Activated CD4-positive, alpha-beta T cell treated with anti-CD3 and anti-CD28 coated beads for 24 hours (primary cell): ENCODE measurements around the gene BOLA1.
"Not testable (repeated sequence)": the region's sequence is repeated elsewhere in the genome, so short reads cannot be mapped to it uniquely, and the experiment has no call there.

Source experiments
- DNase-seq, 2 donors: peaks; one replicate each; pipeline ENCODE4 v3.0.0-alpha.2; 2020; ENCODE audit warnings: low read depth in 2 of 2

The BOLA1 gene

DNA sequence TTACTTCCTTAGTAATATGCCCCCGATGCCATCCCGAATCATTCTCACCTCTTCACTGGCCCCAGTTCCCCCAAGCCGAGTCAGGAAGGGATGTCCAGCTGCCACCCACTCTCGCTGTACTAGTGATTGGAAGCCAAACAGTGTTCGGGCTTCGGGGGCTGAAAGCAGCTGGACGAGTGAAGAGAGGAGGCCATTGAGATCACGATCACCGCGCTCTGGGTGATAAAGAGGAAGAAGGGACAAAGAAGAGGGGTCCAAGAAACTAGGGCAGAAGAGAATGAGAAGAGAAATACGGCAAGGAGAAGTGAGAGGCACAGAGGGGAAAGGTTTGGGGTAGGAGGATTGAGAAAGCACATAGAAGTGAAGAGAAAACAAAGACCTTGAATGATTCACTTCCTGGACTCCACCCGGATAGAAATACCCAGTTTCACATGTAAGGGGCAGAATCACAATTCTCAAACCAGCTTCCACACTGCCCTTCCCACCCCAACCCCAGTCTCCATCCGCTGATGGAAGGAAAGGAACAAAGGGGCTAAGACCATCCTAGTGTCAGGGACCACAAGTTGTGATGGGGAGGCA lies 31.9 kb downstream of the BOLA1 start:
- no peak for DNase-seq

DNA sequence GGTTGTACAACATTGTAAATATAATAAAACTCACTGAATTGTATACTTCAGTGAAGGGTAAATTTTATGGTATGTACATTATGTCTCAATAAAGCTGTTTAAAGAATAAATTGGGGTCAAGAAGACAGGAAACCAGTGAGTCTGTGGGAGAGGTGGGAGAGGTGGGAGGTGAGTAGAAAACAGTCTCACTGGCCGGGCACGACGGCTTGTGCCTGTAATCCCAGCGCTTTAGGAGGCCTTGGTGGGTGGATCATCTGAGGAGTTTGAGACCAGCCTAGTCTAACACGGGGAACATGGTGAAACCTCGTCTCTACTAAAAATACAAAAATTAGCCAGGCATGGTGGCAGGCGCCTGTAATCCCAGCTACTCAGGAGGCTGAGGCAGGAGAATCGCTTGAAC lies 33.1 kb downstream of the BOLA1 start:
- DNase-seq, result no peak

DNA sequence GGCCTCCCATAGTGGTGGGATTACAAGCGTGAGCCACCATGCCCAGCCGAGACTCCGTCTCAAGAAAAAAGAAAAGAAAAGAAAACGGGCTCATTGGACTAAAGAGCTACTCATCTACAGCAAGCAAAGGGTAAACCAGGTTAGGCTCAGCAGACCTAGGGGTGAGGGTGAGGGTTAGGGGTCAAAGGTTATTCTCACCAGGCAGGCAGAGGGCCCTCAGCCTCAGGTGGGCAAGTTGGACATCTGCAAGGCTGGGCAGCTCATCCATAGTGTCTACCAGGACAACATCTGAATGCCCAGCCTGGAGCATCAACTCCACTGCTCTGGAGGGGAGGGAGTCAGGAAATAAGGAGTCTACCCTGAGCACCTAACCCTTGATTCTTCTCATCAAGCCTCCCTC lies 33.8 kb downstream of the BOLA1 start:
- DNase-seq, result no peak

- no peak for DNase-seq
Observed at GRCh38 chr1:149934356-149934755, 35.0 kb downstream of the BOLA1 start.

DNA sequence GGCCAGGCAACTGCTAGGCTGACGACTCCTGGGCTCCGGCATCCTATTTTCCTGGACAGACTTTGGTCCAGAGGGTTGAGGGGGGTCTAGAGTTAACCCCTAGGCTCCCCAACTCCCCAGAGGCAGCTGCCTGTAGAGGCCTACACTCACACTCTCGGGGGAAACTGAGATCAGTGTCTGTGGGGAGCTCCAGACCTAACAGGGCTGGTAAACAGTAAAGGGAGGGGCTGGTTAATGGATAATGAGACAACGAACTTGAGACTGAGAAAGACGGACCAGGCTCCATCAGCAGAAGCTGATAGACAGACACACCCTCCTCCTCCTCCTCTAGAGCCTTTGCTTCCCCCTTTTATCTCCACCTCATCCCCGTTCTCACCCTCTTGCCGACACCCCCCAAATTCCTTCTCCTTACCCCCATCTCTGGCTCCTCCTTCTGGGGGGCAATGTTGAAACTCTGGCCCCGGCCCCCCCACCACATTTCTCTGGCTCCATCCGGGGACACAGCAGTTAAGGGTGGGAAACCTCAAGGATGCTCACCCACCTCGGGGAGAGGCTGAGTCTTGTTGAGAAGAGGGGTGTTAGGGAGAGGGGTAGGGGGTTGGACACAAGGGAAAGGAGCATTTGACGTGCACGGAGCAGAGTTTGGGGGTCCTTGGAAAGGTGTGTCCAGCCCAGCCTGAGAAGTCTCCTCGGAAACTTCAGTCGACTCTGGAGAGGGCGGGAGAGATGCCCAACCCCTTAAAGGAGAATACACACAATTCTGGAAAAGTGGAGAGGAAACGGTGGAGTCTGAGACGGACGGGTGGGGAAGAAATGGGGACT lies 37.0 kb downstream of the BOLA1 start, which contains the start of gene MTMR11:
MTMR11 (minus strand) TSS at position 710 of the 822 bp plus-strand sequence; CDS start at position 478, 232 bp downstream.
- DNase-seq, result no peak

DNA sequence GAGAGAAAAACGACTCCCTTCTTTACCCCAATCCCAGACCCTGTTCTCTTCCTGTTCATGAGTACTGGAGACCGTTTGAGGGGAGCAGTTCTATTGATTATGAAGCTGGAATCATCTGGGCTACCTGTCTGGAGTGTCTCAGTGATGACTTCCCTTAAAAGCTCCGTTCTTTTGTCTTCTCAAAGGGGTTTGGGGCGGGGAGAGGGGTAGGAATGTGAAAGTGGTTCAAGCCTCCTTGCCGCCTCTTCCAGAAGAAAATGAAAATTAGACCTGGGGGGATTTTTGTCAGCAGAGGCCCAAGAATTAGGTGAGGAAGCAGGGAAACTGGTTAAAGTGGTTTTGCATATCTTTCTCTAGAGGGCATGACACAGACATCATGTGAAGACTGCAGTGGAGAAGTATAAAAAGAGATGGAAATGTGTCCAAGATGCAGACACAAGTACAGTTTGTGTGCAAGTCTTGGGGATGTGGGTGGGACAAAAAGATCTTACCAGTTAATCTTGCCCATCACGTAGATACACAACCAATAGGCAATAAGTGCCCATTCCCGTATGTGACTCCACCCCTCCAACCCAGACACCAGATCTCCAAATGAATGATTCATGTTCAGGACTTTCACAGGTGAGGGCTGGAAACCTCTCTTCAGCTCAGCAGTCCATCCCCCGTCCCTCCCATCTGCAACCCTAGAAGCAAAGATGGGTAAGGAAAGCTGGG lies 37.8 kb downstream of the BOLA1 start:
- no peak for DNase-seq

DNA sequence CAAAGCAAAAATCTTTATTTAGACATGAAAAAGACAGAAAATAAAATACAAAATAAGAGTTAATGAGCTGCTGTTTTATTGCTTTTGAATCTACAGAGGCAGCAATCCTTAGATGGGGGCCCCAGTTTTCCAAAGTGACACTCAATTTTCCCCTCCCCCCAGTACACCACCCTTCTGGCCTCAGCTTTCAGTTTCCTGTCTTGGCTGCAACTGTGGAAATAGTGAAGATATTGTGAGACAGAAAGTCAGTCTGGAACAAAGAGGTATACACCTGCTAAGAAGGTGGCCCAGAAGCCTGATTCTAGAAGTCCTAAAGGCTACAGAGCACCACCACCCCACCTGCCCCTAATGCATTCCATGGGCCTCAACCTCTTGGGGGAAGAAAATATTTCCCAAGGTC lies 38.4 kb downstream of the BOLA1 start:
- DNase-seq, result no peak

DNA sequence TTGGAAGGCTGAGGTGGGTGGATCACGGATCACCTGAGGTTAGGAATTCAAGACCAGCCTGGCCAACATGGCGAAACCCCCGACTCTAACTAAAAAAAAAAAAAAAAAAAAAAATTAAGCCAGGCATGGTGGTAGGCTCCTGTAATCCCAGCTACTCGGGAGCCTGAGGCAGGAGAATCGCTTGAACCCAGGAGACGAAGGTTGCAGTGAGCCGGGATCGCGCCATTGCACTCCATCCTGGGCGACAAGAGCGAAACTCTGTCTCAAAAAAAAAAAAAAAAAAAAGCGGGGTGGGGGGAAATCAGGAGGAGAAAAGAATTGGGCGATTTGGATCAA lies 39.3 kb downstream of the BOLA1 start:
- DNase-seq, result not testable (repeated sequence)

- DNase-seq, result no peak
Observed at GRCh38 chr1:149940427-149940826, 41.1 kb downstream of the BOLA1 start.

- DNase-seq, result no peak
Observed at GRCh38 chr1:149942207-149942606, 42.8 kb downstream of the BOLA1 start.

- no peak for DNase-seq
Observed at GRCh38 chr1:149942885-149943284, 43.5 kb downstream of the BOLA1 start.

GRCh38 chr1:149945206-149945605 lies 45.8 kb downstream of the BOLA1 start:
- DNase-seq, result no peak

GRCh38 chr1:149949911-149950310 lies 50.5 kb downstream of the BOLA1 start:
- no peak for DNase-seq
